HEK293 (cell line): Measurements from ENCODE around the gene PET117.

Experiments used
- CTCF ChIA-PET: fragments of 350-600 bp; formaldehyde crosslinking; extraction: SDS; loops from one replicate; lab custom pipeline; 2021; ENCODE audit warnings: antibody characterized with exemption; lab: Yijun Ruan, JAX
- POLR2A ChIA-PET: fragments of 300-600 bp; formaldehyde crosslinking; extraction: SDS; loops from one replicate; lab custom pipeline; 2020; ENCODE audit warnings: antibody characterized with exemption, inconsistent platforms; lab: Yijun Ruan, JAX
- H3K27ac ChIP-seq: fragments of 200-500 bp; sonication (Bioruptor generic); 2 replicates; pipeline ENCODE4 v1.5.1; 2014; ENCODE audit warnings: low read depth, low read length, control low read depth, inconsistent platforms; ENCODE audit errors: extremely low read depth
- H3K36me3 ChIP-seq, 2 experiments: fragments of 200-500 bp in 1 of 2; sonication (Bioruptor generic) in 1 of 2; 1 replicate in 1 of 2; 2 replicates in 1 of 2; pipeline ENCODE4 v1.5.1; 2014 to 2017; ENCODE audit warnings: inconsistent platforms in 2 of 2, low read length in 2 of 2; ENCODE audit not compliant: control insufficient read depth in 2 of 2, insufficient read depth in 1 of 2
- H3K4me1 ChIP-seq: fragments of 200-500 bp; sonication (Bioruptor generic); 2 replicates; pipeline ENCODE4 v1.5.1; 2014; ENCODE audit warnings: mild to moderate bottlenecking, low read length, inconsistent platforms; ENCODE audit not compliant: control insufficient read depth, insufficient read depth
- H3K4me3 ChIP-seq: 2 replicates; pipeline ENCODE4 v1.5.1; 2011; ENCODE audit warnings: low read depth, mild to moderate bottlenecking, control low read depth, low read length, moderate library complexity
- H3K9me3 ChIP-seq: fragments of 200-500 bp; sonication (Bioruptor generic); 2 replicates; pipeline ENCODE4 v1.5.1; 2014; ENCODE audit warnings: low read depth, low read length, inconsistent platforms; ENCODE audit not compliant: control insufficient read depth, insufficient read depth
- BCL6B ChIP-seq: fragments of 450-650 bp; formaldehyde crosslinking; IDR thresholded peaks from 2 replicates; pipeline ENCODE4 v1.5.1; 2017; ENCODE audit warnings: missing biosample characterization, missing genetic modification characterization
- OSR2 ChIP-seq: fragments of 450-650 bp; formaldehyde crosslinking; IDR thresholded peaks from 2 replicates; pipeline ENCODE4 v1.5.1; 2016; ENCODE audit warnings: missing biosample characterization, missing genetic modification characterization
- PRDM10 ChIP-seq: fragments of 450-650 bp; formaldehyde crosslinking; IDR thresholded peaks from 2 replicates; pipeline ENCODE4 v1.5.1; 2016; ENCODE audit warnings: missing biosample characterization, missing genetic modification characterization
- REST ChIP-seq: fragments of 450-650 bp; formaldehyde crosslinking; IDR thresholded peaks from 2 replicates; pipeline ENCODE4 v1.5.1; 2016; ENCODE audit warnings: missing biosample characterization, missing genetic modification characterization
- YY2 ChIP-seq: fragments of 450-650 bp; formaldehyde crosslinking; IDR thresholded peaks from 2 replicates; pipeline ENCODE4 v1.5.1; 2016; ENCODE audit warnings: missing biosample characterization, missing genetic modification characterization
- ZBTB1 ChIP-seq: fragments of 450-650 bp; formaldehyde crosslinking; IDR thresholded peaks from 2 replicates; pipeline ENCODE4 v1.5.1; 2016; ENCODE audit warnings: missing biosample characterization, missing genetic modification characterization
- ZNF138 ChIP-seq: fragments of 450-650 bp; formaldehyde crosslinking; IDR thresholded peaks from 2 replicates; pipeline ENCODE4 v1.5.1; 2016; ENCODE audit warnings: missing biosample characterization, missing genetic modification characterization, borderline replicate concordance
- ZNF274 ChIP-seq, 2 experiments: fragments of 200-500 bp in 1 of 2; fragments of 450-650 bp in 1 of 2; sonication (Bioruptor generic) in 1 of 2; formaldehyde crosslinking in 1 of 2; IDR thresholded peaks; 2 replicates each; pipeline versions ENCODE4 v1.5.1 to v1.6.1; 2014 to 2016; ENCODE audit warnings: borderline replicate concordance in 1 of 2, inconsistent platforms in 1 of 2, low read length in 1 of 2, missing biosample characterization in 1 of 2, missing genetic modification characterization in 1 of 2
- ZNF596 ChIP-seq: fragments of 450-650 bp; IDR thresholded peaks from 2 replicates; pipeline ENCODE4 v1.5.0; 2018; ENCODE audit warnings: missing biosample characterization, mild to moderate bottlenecking, missing genetic modification characterization, moderate library complexity
- ZNF610 ChIP-seq: fragments of 450-650 bp; formaldehyde crosslinking; IDR thresholded peaks from 2 replicates; pipeline ENCODE4 v1.5.1; 2016; ENCODE audit warnings: missing biosample characterization, missing genetic modification characterization, borderline replicate concordance

The PET117 gene

GRCh38 chr20:18165553-18165952 lies 27.9 kb downstream of the PET117 start (continued):
- TF ChIP-seq REST: no peak
- no peak for TF ChIP-seq YY2
- no peak for TF ChIP-seq OSR2 (tag by site-specific recombination)
- no peak for TF ChIP-seq BCL6B (tag by site-specific recombination)
- no peak for TF ChIP-seq ZNF596 (tag by site-specific recombination)
- TF ChIP-seq ZNF610 (tag by site-specific recombination): no peak
- TF ChIP-seq ZNF274 (IDR thresholded peaks at IDR 0.05; ENCODE audit: low read length): no peak
- no peak for TF ChIP-seq ZNF274 (tag by site-specific recombination; IDR thresholded peaks at IDR 0.05; ENCODE audit: borderline replicate concordance)
- TF ChIP-seq, all 188 proteins: peak for 0

- POLR2A ChIA-PET: no interaction called here
Observed at GRCh38 chr20:18166241-18166881, 28.7 kb downstream of the PET117 start.

More at GRCh38 chr20:18166241-18166881, 28.7 kb downstream of the PET117 start:
- no peaks in the 10 kb centered on the region for H3K9me3 ChIP-seq
- H3K4me1 ChIP-seq: no peaks in the 10 kb centered on the region
- CTCF ChIA-PET: interaction anchor here (0.6 kb wide), 1 partner anchor 92 kb away, joined by 3 read pairs; no protein-coding TSS in a partner anchor
- TF ChIP-seq ZNF138: no peak
- TF ChIP-seq ZBTB1: no peak
- TF ChIP-seq ZNF610 (tag by site-specific recombination): no peak
- 0 out of 2 replicates have a peak, but pooled peaks have one; percentile 10 for TF ChIP-seq PRDM10
- no peak overlapping the region for H3K4me3 ChIP-seq
- peaks cover 8 to 40% of the 10 kb centered on the region in 2 experiments for H3K36me3 ChIP-seq
- no peak overlapping the region for H3K27ac ChIP-seq
